GM10266 (cell line): ENCODE measurements around the gene SRC.

ENCODE experiments used
- DNase-seq: peaks from one replicate; pipeline ENCODE4 v3.0.0; 2012; ENCODE audit errors: extremely low spot score
- CTCF ChIP-seq: IDR thresholded peaks from 2 replicates; pipeline ENCODE4 v1.5.1; 2012; ENCODE audit warnings: mild to moderate bottlenecking, low read depth; ENCODE audit not compliant: control insufficient read depth, insufficient read depth; ENCODE audit errors: missing control alignments

SRC gene

GRCh38 chr20:37301558-37301957 is 44.4 kb upstream of the SRC start:
- DNase-seq = no peak
- no peak for TF ChIP-seq CTCF

- DNase-seq = no peak
- no peak for TF ChIP-seq CTCF
Observed at GRCh38 chr20:37302981-37303380, 43.0 kb upstream of the SRC start.

- DNase-seq = no peak
Observed at GRCh38 chr20:37303637-37304036, 42.3 kb upstream of the SRC start.

GRCh38 chr20:37305079-37305478 is 40.9 kb upstream of the SRC start:
- no peak for TF ChIP-seq CTCF
- DNase-seq = no peak

More at GRCh38 chr20:37303637-37304036, 42.3 kb upstream of the SRC start:
- TF ChIP-seq CTCF = no peak

- no peak for DNase-seq
Observed at GRCh38 chr20:37305839-37306238, 40.1 kb upstream of the SRC start.

GRCh38 chr20:37308086-37309050 is 37.6 kb upstream of the SRC start:
- no peak for TF ChIP-seq CTCF
- DNase-seq = peak; percentile 78

More at GRCh38 chr20:37305839-37306238, 40.1 kb upstream of the SRC start:
- TF ChIP-seq CTCF = no peak

GRCh38 chr20:37309290-37309689 is 36.6 kb upstream of the SRC start:
- TF ChIP-seq CTCF = no peak
- no peak for DNase-seq
